Occipital lobe (tissue), 2 donors: ENCODE measurements around the gene ZNF544. TPM values are rescaled to one million over a fixed set of nuclear protein-coding genes. Genes with fewer than 3 reads are reported as not detected.
"Not testable (repeated sequence)": the region's sequence is repeated elsewhere in the genome, so short reads cannot be mapped to it uniquely, and the experiment has no call there.

Experiments
- DNase-seq: peaks from one replicate; lab custom pipeline; 2025; lab: John Stamatoyannopoulos, UW
- total RNA-seq: library from RNA; depleted of rRNA; stranded (reverse); fragments of >200 nt; gene quantifications from one replicate; pipeline ENCODE4 v1.2.3, GENCODE V29; 2014

The ZNF544 gene
- total RNA-seq, 1 donor from 2014 or later = 63.8 TPM

DNA sequence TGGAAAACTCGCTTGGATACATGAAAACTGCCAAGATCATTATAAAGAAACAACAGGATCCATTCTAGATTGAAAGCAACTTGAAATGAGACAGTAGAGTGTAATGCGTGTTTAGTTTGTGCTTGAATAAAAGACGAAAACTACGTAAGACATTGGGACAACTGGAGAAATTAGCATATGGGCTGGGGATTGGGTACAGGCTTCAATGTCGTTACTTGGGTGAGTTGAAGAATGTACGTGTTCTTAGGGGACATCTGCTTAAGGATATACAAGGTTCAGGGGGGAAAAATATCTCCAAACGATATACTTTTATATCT, 76.0 kb downstream of the ZNF544 start:
- DNase-seq = no peak

DNA sequence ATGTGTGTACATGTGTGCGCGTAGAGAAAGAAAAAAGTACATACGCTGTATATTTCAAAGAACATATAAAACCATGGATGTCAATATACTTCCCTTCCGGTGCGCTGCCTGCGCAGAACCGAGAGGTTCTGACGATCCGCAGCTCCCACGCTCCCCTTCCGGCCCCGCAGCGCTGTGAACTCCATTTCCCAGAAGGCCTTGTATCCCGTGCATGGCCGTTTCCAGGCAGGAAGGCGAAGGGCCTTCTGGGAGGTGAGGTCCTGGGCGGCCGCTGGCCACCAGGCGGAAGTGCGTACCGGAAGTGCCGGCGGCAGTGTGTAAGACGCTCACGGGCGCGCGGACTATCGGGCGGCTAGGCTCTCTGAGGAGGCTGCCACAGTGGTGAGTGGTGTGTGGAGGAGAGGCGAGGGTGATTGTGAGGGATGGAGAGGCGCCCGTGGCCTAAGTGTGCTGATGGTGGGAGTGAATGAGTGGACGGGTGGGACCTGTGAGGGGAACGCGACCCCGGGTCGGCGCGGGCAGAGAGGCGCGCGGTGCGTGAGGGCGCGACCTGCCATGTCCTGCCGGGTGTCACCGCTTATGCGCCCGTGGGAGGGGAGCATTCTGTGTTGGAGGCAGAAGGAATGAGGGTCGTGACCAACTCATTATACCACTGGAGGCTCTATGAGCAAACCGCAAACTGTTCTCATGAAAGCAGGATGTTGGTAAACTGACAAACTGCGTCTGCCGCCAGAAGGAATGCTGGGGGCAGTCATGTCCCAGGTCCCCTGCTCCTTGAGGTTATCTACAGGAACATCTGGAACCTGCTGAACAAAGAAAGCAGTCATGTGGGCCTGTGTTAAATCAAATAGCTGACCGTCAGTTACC, 76.6 kb downstream of the ZNF544 start, which contains the start of gene ERVK3-1:
TSS of gene ERVK3-1 (plus strand) at position 313 of the 867 bp plus-strand sequence. CDS start 6,792 bp downstream, outside the sequence.
- DNase-seq = peak; percentile 96

DNA sequence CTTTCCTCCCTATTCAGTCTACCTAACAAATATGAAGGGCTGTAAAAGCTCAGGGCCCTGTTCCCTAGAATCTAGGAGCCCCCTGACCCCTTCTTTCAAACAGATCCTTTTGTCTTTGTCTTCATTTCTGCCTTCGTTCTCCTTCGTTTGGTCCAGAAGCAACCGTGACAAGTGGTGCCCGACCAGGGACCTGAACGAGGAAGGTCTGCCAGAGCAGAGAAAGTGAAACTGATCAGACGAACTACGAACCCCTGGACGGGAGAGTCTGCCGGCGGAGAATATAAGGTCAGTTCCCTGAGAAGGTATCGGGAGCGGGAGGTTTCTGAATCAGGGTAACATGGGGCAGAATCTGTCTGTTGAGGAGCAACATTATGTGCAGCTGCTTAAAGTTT, 77.2 kb downstream of the ZNF544 start:
- DNase-seq = no peak

DNA sequence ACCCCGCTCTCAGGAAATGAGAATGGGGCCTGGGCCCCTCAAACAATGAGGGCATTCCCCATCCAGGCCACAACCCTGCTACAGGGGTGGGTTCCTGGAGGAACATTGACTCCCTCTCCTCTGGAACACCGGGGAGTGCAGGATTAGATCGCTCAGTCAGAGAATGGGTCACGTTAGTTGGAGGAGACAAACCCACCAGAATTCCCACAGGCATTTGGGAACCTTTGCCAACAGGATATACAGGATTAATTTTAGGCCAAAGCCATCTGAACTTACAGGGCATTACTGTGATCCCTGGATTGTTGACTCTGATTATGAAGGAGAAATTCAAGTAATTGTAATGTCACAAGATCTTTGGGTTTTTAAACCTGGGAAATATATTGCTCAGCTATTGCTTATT, 79.0 kb downstream of the ZNF544 start:
- no peak for DNase-seq

DNA sequence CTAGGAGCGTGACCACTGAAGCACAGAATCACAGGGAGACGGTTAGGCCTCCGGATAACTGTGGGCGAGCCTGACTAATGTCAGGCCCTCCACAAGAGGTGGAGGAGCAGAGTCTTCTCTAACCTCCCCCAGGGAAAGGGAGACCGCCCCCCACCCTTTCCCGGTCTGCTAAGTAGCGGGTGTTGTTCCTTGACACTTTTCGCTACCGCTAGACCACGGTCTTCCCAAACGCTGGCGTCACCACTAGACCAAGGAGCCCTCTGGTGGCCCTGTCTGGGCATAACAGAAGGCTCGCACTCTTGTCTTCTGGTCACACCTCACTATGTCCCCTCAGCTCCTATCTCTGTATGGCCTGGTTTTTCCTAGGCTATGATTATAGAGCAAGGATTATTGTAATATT, 82.0 kb downstream of the ZNF544 start:
- DNase-seq = not testable (repeated sequence)

DNA sequence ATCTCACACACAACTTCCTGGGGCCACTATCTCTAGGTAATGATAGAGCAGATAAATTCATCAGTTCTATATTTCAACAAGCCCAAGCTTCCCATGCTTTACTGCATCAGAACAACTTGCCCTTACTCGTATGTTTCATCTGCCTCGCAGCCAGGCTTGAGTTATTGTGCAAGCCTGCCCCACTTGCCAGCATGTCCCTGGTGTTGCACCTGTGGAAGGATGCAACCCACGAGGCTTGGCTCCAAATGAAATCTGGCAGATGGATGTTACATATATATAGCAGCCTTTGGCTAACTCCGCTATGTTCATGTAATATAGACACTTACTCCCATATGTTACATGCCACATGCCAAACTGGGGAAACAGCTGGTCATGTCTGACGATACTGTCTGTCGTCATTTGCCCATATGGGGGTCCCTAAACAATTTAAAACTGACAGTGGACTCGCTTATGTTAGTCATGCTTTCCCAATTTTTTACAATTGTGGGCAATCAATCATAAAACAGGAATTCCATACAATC, 82.7 kb downstream of the ZNF544 start:
- no peak for DNase-seq

Other genes with a start within 250 kb of the ZNF544 start
- 57.1 TPM for gene ZNF606, start 226.1 kb upstream of the ZNF544 start, total RNA-seq
- 0.62 TPM for gene ZSCAN1, start 194.9 kb upstream of the ZNF544 start, total RNA-seq
- gene ZNF135, start 169.6 kb upstream of the ZNF544 start, total RNA-seq = 13.4 TPM
- 87.0 TPM for gene ZSCAN18, start 130.7 kb upstream of the ZNF544 start, total RNA-seq
- gene ZNF329, start 78.1 kb upstream of the ZNF544 start, total RNA-seq = 28.4 TPM
- gene ZNF274, start 45.9 kb upstream of the ZNF544 start, total RNA-seq = 25.1 TPM
- gene ZNF8, start 50.0 kb downstream of the ZNF544 start, total RNA-seq = 17.2 TPM
- 20.6 TPM for gene ERVK3-1, start 76.5 kb downstream of the ZNF544 start, total RNA-seq
- 3.0 TPM for gene ZSCAN22, start 98.1 kb downstream of the ZNF544 start, total RNA-seq
- gene A1BG, start 124.6 kb downstream of the ZNF544 start, total RNA-seq = 0.94 TPM
- 5.9 TPM for gene ZNF497, start 133.8 kb downstream of the ZNF544 start, total RNA-seq
- 0.94 TPM for gene ZNF837, start 152.1 kb downstream of the ZNF544 start, total RNA-seq
- 1,568 TPM for gene RPS5, start 158.4 kb downstream of the ZNF544 start, total RNA-seq
- gene RNF225, start 166.7 kb downstream of the ZNF544 start, total RNA-seq = not detected
- 14.3 TPM for gene ZNF584, start 179.7 kb downstream of the ZNF544 start, total RNA-seq
- 21.7 TPM for gene ZNF132, start 211.2 kb downstream of the ZNF544 start, total RNA-seq
- gene ZNF324B, start 222.7 kb downstream of the ZNF544 start, total RNA-seq = 18.2 TPM
- gene ZNF324, start 238.2 kb downstream of the ZNF544 start, total RNA-seq = 22.9 TPM
- gene ZNF446, start 247.4 kb downstream of the ZNF544 start, total RNA-seq = 7.5 TPM